Ishikawa (cell line): ENCODE results near the gene CFAP46.

Experiments
- CEBPB ChIP-seq: IDR thresholded peaks from 2 replicates; pipeline ENCODE4 v1.6.1; 2012
- CREB1 ChIP-seq: IDR thresholded peaks from 2 replicates; pipeline ENCODE4 v1.6.1; 2012; ENCODE audit warnings: low read depth
- EGR1 ChIP-seq: IDR thresholded peaks from 2 replicates; pipeline ENCODE4 v1.6.1; 2012
- EP300 ChIP-seq: IDR thresholded peaks from 2 replicates; pipeline ENCODE4 v1.6.1; 2012; ENCODE audit warnings: borderline replicate concordance
- FOXM1 ChIP-seq: IDR thresholded peaks from 2 replicates; pipeline ENCODE4 v1.6.1; 2012; ENCODE audit warnings: low read depth, borderline replicate concordance
- NFIC ChIP-seq: IDR thresholded peaks from 2 replicates; pipeline ENCODE4 v1.6.1; 2012
- RAD21 ChIP-seq: IDR thresholded peaks from 2 replicates; pipeline ENCODE4 v1.6.1; 2012; ENCODE audit warnings: low read depth
- TAF1 ChIP-seq: IDR thresholded peaks from 2 replicates; pipeline ENCODE4 v1.6.1; 2012; ENCODE audit warnings: low read depth, mild to moderate bottlenecking
- TCF12 ChIP-seq: IDR thresholded peaks from 2 replicates; pipeline ENCODE4 v1.6.1; 2012; ENCODE audit warnings: low read depth
- TEAD4 ChIP-seq: IDR thresholded peaks from 2 replicates; pipeline ENCODE4 v1.6.1; 2012
- YY1 ChIP-seq: IDR thresholded peaks from 2 replicates; pipeline ENCODE4 v1.6.1; 2012; ENCODE audit warnings: low read depth
- ZBTB7A ChIP-seq: IDR thresholded peaks from 2 replicates; pipeline ENCODE4 v1.6.1; 2012; ENCODE audit warnings: low read depth
- TF ChIP-seq, protein P1 (sequence below): IDR thresholded peaks from 2 replicates; pipeline ENCODE4 v1.6.1; 2012
- TF ChIP-seq, protein P2 (sequence below): IDR thresholded peaks from 2 replicates; pipeline ENCODE4 v1.6.1; 2012; ENCODE audit warnings: low read depth, mild to moderate bottlenecking
- TF ChIP-seq, protein P3 (sequence below): IDR thresholded peaks from 2 replicates; pipeline ENCODE4 v1.6.1; 2012

CFAP46 gene

DNA sequence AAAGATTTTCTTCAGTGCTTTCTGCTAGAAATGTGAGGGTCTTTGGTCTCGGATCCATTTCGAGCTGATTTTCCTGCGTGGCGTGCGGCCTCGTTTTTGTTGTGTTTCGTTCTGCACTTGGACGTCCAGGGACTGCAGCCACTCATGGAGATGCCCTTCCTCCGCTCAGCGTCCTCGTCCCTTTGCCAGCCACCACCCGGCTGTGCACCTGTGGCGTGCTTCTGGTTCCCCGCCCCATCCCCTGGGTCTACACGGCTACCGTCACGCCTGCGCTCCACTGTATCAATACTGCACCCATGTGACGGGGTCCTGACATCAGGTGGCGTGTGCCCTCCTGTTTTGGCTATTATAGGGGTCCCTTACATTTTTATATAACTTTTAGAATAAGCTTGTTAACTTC is 113.7 kb downstream of the CFAP46 start:
- TF ChIP-seq ZBTB7A (no peak), CREB1 (no peak), FOXM1 (no peak), EGR1 (no peak)
- TF ChIP-seq, protein P1, sequence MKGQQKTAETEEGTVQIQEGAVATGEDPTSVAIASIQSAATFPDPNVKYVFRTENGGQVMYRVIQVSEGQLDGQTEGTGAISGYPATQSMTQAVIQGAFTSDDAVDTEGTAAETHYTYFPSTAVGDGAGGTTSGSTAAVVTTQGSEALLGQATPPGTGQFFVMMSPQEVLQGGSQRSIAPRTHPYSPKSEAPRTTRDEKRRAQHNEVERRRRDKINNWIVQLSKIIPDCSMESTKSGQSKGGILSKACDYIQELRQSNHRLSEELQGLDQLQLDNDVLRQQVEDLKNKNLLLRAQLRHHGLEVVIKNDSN = no peak

DNA sequence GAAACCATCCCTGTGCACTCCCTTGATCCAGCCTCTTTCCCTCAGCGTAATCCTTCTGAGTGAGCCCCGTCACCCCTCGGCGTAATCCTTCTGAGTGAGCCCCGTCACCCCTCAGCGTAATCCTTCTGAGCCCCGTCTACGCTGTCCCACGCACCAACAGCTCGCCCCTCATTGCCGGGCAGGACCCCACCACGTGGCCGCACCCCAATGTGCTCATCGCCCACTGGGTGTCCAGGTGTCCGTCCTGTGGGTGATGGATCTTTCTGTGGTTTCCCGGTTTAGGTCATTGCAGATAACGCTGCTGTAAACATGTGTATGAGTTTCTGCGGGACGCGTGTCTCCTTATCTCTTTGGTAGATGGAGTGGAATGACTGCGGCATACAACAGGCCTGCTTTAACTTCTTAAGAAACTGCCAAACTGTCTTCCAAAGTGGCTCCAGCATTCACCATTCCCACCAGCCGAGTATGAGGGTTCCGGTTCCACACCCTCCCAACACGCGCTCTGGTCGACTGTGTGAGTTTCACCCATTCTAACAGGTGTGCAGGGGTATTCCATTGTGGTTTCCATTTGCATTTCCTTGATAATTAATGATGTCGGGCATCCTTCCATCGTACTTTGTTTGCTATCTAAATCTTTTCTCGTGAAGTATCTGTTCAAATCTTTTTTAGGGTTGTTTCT is 114.4 kb downstream of the CFAP46 start:
- TF ChIP-seq NFIC = no peak

DNA sequence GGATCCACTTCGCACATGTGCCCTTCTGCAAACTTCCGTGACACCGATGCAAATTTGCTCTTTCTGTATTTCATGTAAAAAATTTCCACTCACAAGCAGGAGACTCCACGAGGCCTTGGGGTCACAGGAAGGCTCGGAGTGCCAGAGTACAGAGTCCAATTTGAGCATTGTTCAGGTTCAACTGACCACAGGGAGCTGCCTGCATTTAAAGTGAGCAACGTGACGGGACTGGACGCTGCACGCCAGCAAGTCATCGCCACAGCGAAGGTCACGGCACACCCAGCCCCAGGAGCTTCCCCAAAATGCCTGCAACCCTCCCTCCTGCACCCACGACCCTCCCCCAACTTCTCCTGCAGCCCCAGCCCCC is 115.0 kb downstream of the CFAP46 start:
- no peak for TF ChIP-seq TEAD4
- no peak for TF ChIP-seq TCF12
- no peak for TF ChIP-seq EP300
- TF ChIP-seq EGR1 = no peak
- TF ChIP-seq, protein P2, sequence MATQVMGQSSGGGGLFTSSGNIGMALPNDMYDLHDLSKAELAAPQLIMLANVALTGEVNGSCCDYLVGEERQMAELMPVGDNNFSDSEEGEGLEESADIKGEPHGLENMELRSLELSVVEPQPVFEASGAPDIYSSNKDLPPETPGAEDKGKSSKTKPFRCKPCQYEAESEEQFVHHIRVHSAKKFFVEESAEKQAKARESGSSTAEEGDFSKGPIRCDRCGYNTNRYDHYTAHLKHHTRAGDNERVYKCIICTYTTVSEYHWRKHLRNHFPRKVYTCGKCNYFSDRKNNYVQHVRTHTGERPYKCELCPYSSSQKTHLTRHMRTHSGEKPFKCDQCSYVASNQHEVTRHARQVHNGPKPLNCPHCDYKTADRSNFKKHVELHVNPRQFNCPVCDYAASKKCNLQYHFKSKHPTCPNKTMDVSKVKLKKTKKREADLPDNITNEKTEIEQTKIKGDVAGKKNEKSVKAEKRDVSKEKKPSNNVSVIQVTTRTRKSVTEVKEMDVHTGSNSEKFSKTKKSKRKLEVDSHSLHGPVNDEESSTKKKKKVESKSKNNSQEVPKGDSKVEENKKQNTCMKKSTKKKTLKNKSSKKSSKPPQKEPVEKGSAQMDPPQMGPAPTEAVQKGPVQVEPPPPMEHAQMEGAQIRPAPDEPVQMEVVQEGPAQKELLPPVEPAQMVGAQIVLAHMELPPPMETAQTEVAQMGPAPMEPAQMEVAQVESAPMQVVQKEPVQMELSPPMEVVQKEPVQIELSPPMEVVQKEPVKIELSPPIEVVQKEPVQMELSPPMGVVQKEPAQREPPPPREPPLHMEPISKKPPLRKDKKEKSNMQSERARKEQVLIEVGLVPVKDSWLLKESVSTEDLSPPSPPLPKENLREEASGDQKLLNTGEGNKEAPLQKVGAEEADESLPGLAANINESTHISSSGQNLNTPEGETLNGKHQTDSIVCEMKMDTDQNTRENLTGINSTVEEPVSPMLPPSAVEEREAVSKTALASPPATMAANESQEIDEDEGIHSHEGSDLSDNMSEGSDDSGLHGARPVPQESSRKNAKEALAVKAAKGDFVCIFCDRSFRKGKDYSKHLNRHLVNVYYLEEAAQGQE = no peak
- TF ChIP-seq TAF1 = no peak
- TF ChIP-seq, protein P1 = no peak
- TF ChIP-seq CEBPB = no peak
- TF ChIP-seq, protein P3, sequence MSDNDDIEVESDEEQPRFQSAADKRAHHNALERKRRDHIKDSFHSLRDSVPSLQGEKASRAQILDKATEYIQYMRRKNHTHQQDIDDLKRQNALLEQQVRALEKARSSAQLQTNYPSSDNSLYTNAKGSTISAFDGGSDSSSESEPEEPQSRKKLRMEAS = no peak
- no peak for TF ChIP-seq FOXM1
- no peak for TF ChIP-seq NFIC
- no peak for TF ChIP-seq CREB1
- no peak for TF ChIP-seq YY1
- TF ChIP-seq RAD21 = no peak
- no peak for TF ChIP-seq ZBTB7A

DNA sequence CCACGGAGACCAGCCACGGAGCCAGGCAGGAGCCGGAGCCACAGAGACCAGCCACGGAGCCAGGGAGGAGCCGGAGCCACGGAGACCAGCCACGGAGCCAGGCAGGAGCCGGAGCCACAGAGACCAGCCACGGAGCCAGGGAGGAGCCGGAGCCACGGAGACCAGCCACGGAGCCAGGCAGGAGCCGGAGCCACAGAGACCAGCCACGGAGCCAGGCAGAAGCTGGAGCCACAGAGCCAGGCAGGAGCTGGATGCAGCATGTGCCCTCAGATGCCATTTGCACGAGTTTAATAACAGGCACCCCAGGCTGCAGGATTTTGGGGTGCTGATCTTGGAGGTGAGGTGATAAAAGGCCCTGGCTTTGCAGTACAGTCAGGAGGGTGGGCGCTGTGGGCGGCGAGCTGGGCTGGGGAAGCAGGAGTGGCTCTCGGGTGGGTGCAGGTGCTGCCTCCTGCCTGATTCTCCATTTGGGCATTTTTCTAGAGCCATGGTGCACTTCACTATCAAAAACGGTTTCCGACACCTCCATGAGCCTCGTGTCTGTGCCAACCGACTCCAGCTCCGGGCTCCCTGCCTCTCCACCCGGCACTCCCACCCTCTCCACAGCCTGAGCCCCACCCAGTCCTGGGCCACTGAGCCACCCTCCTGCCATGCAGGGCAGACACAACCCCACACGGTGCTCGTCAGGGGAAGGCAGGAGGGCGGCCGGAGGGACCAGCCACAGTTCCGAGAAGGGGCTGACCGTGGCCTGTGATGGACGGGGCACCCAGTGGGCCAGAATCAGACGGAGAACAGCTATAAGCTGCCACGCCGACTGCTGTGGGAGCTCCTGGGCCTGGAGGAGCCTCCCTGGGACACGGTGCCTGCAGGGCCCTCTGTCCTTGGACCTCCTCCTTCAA is 115.6 kb downstream of the CFAP46 start:
- TF ChIP-seq CEBPB = no peak
- TF ChIP-seq TCF12 = no peak
- no peak for TF ChIP-seq NFIC
- TF ChIP-seq EGR1 = no peak
- TF ChIP-seq, protein P1 = no peak
- no peak for TF ChIP-seq RAD21
- TF ChIP-seq, protein P2 = no peak
- TF ChIP-seq YY1 = no peak
- TF ChIP-seq FOXM1 = no peak
- TF ChIP-seq TEAD4 = no peak
- no peak for TF ChIP-seq TAF1
- TF ChIP-seq EP300 = no peak
- TF ChIP-seq CREB1 = no peak
- TF ChIP-seq, protein P3 = no peak
- TF ChIP-seq ZBTB7A = no peak

DNA sequence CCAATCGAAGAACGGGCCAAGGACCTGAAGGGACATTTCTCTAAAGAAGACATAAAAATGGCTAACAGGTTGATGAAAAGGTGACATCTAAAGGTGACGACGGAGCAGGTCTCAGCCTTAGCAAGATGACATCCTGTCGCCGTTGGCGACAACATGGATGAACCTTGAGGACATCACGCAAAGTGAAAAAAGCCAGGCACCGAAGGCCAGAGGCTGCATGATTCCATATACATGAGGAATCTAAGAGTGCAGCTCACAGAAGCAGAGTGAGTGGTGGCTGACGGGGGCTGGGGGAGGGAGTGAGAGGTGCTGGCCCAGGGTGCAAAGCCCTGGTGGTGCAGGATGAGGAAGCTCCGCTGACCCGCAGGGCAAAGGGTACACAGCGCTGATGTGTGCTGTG is 122.3 kb downstream of the CFAP46 start:
- TF ChIP-seq TCF12 (no peak), TEAD4 (no peak), CREB1 (no peak), EP300 (no peak), EGR1 (no peak), TAF1 (no peak), RAD21 (no peak), NFIC (no peak), CEBPB (no peak)
- TF ChIP-seq, protein P3 = no peak
- TF ChIP-seq, protein P1 = no peak
